Measurements from ENCODE around the gene MAF.

The MAF gene

DNA sequence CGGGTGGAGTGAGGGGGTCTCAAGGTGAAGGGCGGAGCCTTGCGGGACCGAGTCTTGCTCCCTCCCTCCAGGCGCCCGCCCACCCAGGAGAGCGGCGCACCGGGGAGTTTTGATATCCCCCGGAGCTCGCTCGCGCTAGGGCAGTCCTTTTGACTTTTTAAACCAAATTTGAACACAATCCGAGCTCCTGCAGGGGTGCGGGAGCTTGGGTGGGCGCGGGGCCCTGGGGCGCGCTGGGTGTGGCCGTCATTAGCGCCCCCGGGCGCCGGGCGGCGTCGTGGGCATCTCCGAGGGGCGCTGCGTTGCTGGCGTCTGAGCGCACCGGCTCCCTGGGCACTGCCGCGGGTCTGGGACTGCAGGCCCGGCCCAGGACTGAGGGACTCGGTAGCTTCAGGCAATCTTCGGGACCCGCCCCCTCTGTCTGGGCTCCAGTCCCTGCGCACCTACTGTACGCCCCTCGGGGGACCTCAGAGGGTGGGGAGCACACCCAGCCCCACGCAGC is 10.9 kb downstream of the MAF start:
- DNase-seq, result no peak
- no peak for TF ChIP-seq POLR2A (IDR thresholded peaks at IDR 0.05; ENCODE audit: low read length)
- no peak for TF ChIP-seq GATA1 (IDR thresholded peaks at IDR 0.05; ENCODE audit: low read depth, low read length)

DNA sequence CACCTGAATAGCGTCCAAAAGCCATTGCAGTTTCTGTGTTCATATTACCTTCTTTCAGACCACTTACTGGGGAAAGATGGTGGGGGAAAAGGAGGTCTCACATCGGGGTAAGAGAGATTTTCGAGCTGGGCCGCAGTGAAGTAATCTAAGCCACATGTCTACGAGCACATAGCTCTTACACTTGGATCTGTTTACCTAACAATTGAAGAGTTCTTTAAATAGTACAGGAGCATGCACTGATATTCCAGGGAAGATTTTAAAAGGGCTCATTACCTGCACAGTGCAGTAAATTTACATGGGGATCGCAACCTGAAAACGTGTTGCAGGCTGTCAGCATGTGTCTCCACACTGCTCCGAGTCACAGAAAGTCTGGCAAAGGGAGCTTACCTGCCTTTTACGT is 12.6 kb downstream of the MAF start:
- no peak for DNase-seq
- TF ChIP-seq GATA1 (IDR thresholded peaks at IDR 0.05; ENCODE audit: low read depth, low read length) (no peak), POLR2A (IDR thresholded peaks at IDR 0.05; ENCODE audit: low read length) (no peak)

- no peak for TF ChIP-seq GATA1 (IDR thresholded peaks at IDR 0.05; ENCODE audit: low read depth, low read length)
- TF ChIP-seq POLR2A (IDR thresholded peaks at IDR 0.05; ENCODE audit: low read length), result no peak
- no peak for DNase-seq
Observed at GRCh38 chr16:79587296-79587695, 13.2 kb downstream of the MAF start.

GRCh38 chr16:79582789-79583188 is 17.7 kb downstream of the MAF start:
- no peak for DNase-seq
- no peak for TF ChIP-seq GATA1 (IDR thresholded peaks at IDR 0.05; ENCODE audit: low read depth, low read length)
- TF ChIP-seq POLR2A (IDR thresholded peaks at IDR 0.05; ENCODE audit: low read length), result no peak

DNA sequence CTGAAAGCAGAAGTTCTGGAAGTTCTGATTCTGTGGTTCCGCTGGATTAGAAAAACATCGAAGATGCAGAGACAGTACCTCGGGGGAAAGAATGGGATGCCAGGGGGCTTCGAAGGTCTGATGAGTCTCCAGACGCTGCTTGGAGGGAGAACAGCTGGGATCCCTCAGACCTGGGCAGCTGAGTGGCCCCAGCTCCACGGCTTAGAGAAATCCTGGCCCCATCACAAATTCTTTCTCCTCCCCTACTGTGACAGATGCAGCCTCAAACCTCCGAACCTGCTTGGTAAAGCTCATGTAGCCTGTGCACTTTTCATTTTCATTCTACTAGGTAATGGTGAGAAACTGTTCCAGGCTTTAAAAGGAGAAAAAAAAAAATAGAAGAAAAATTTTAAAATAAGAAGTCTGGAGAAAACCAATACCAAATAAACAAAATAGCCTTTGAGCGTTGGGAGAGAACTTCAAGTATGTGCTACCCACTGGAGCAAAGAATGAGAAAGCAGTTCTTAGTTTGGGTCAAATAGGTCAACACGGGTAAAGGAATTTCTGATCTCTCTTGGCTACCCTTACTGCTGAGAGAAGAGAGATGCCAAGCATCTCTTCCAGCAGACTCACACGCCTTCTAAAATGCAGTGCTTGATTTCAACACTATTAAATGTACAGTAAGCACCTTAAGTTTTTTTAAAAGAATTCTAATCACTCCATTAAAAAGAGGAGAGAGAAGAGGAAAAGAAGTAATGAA is 19.9 kb downstream of the MAF start:
- TF ChIP-seq POLR2A (IDR thresholded peaks at IDR 0.05; ENCODE audit: low read length) (no peak), GATA1 (IDR thresholded peaks at IDR 0.05; ENCODE audit: low read depth, low read length) (no peak)
- no peak for DNase-seq

DNA sequence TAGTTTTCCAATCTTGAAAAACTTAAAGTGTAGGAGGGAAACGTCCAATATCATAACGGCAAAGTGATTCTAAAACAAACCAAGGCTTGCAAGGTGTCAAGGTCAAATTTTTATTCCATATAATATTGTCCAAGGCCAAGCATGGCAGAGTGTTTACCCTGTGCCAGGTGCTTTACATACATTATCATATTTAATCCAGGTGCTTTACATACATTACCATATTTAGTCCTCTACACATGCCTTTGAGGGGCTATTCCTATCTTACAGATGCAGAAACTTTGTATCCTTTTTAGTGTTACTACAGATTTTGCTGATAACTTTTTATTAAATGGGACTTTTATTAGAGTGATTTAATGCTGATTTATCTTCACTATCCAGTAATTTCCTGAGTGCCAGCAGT is 23.9 kb downstream of the MAF start:
- TF ChIP-seq POLR2A (IDR thresholded peaks at IDR 0.05; ENCODE audit: low read length) (no peak), GATA1 (IDR thresholded peaks at IDR 0.05; ENCODE audit: low read depth, low read length) (no peak)
- DNase-seq, result no peak

DNA sequence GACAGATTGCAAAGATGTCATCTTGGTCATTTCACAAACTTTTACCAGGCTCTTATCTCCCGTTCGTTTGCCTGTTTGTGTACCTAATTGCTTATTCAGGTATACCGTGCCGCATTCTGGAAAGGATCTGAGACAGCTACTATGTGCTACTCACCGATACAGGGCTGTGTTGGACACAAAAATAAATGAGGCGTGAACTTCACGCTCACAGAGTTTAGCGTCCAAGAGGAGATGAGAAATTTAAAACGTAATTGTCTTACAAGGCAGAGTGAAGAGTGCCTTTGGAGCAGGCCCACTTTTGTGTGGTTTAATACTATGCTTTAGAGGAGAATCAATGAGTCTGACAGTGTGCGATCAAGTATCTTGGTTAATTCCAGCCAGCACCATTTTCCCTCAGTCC is 26.7 kb downstream of the MAF start:
- no peak for DNase-seq
- TF ChIP-seq GATA1 (IDR thresholded peaks at IDR 0.05; ENCODE audit: low read depth, low read length) (no peak), POLR2A (IDR thresholded peaks at IDR 0.05; ENCODE audit: low read length) (no peak)

DNA sequence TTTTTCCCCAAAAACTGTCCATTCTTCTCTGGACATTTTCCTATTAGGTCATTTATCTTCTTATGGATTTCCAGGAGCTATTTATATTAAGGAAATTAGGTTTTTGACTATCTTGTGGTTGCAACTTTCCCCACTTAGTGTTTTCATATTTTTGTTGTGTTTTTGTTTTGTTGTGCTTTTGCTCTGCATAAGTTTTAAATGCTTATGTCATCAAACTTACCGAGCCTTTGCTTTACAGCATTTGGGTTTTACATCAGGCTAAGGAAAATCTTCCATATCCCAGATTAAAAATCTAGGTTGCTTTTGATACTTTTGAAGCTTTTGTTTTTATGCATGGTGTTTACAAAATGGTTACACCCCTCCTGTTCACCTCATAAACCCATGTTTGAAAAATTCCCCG is 27.5 kb downstream of the MAF start:
- DNase-seq, result no peak
- no peak for TF ChIP-seq GATA1 (IDR thresholded peaks at IDR 0.05; ENCODE audit: low read depth, low read length)

- no peak for TF ChIP-seq POLR2A (IDR thresholded peaks at IDR 0.05; ENCODE audit: low read length)
- no peak for TF ChIP-seq GATA1 (IDR thresholded peaks at IDR 0.05; ENCODE audit: low read depth, low read length)
- DNase-seq, result no peak
Observed at GRCh38 chr16:79571903-79572535, 28.5 kb downstream of the MAF start.

GRCh38 chr16:79571065-79571902 is 29.3 kb downstream of the MAF start:
- no peak for DNase-seq
- TF ChIP-seq POLR2A (IDR thresholded peaks at IDR 0.05; ENCODE audit: low read length) (no peak), GATA1 (IDR thresholded peaks at IDR 0.05; ENCODE audit: low read depth, low read length) (no peak)

DNA sequence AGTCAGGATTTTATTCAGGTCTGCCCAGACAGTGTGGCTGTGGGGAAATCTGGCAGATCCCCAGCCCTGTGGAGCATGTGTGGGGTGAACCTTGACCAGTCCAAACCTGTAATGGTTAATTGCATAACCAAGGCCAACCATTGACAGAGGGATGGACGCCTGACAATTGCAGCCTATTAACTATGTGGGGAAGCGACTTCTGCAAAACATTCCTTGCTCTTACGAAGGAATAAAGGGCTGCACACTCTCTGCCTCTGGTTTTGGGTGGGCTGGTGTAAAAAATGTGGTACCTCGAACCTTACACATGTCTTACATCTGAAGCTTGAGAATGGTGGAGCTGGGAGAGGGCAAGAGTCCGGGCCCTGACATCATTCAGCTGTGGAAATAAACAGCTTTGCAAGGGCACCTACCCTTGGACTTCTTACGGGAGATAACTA is 35.8 kb downstream of the MAF start:
- TF ChIP-seq POLR2A (IDR thresholded peaks at IDR 0.05; ENCODE audit: low read length), result no peak
- no peak for TF ChIP-seq GATA1 (IDR thresholded peaks at IDR 0.05; ENCODE audit: low read depth, low read length)
- no peak for DNase-seq

- DNase-seq, result no peak
- TF ChIP-seq GATA1 (IDR thresholded peaks at IDR 0.05; ENCODE audit: low read depth, low read length) (no peak), POLR2A (IDR thresholded peaks at IDR 0.05; ENCODE audit: low read length) (no peak)
Observed at GRCh38 chr16:79563921-79564320, 36.6 kb downstream of the MAF start.

DNA sequence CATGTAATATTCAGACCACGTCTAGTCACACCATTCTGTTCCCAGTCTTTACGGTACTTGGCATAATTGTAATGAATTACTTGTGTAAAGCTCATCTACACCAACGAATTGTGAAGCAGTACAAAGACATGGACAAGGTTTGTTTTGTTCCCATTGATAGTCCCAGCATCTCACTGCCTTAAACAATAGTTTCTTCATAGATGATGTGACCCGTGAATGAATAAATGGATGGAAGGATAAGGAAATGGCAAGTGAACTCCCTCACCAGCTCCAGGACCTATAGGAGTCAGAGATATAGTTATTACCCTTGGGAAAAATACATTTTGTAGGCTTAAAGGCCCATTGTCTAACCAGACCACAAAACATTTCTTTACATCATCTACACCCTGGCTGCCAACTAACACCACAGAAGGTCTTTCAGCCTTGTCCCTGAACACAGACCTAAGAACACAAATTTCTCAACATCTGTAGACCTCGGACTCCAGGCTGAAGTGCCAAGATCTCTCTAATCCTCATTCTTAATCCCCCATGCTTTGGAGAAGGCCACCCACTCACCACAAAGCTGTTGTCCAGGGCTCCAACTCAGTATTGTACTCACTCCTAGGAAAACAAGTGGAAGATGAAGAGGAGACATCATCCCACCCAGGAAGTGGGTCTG is 38.2 kb downstream of the MAF start:
- no peak for DNase-seq
- TF ChIP-seq POLR2A (IDR thresholded peaks at IDR 0.05; ENCODE audit: low read length), result no peak
- no peak for TF ChIP-seq GATA1 (IDR thresholded peaks at IDR 0.05; ENCODE audit: low read depth, low read length)

DNA sequence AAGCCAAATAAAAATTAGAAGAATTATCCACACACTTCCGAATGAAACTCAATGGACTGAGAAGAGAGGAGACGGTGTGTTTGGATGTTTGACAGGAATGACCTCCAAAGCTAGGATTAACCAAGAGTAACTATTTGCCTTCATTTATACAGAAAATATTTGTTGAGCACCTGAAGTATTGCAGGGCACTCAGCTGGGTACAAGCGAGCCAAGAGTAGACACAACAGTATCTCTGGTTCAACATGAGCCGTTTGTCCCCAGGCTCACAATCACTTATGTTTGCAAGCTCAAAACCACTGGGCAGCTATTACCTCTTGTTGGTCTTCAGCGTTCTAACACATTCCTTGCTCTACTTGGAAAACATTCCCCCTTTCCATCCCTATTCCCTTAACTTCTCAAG is 38.8 kb downstream of the MAF start:
- TF ChIP-seq POLR2A (IDR thresholded peaks at IDR 0.05; ENCODE audit: low read length) (no peak), GATA1 (IDR thresholded peaks at IDR 0.05; ENCODE audit: low read depth, low read length) (no peak)
- DNase-seq, result no peak
